Progenitor cell of endocrine pancreas (in vitro differentiated cells): ENCODE results near the gene PDZD8. TPM values are rescaled to one million over a fixed set of nuclear protein-coding genes. Genes with fewer than 3 reads are reported as not detected.

Experiments used
- DNase-seq: peaks from one replicate; pipeline ENCODE4 v3.0.0; 2021; ENCODE audit warnings: low spot score; ENCODE audit not compliant: unreplicated experiment
- H3K27ac Mint-ChIP-seq: 2 replicates; pipeline ENCODE4 v1.8.0; 2021; ENCODE audit warnings: mild to moderate bottlenecking, moderate library complexity, mixed read lengths
- H3K27me3 Mint-ChIP-seq: 2 replicates; pipeline ENCODE4 v1.8.0; 2021; ENCODE audit warnings: mixed read lengths
- H3K36me3 Mint-ChIP-seq: 2 replicates; pipeline ENCODE4 v1.8.0; 2022; ENCODE audit warnings: mixed read lengths; ENCODE audit not compliant: insufficient read depth
- H3K4me1 Mint-ChIP-seq: 2 replicates; pipeline ENCODE4 v1.8.0; 2021; ENCODE audit warnings: low read depth, mixed read lengths
- H3K4me3 Mint-ChIP-seq: 2 replicates; pipeline ENCODE4 v1.8.0; 2021; ENCODE audit warnings: low read depth, mild to moderate bottlenecking, moderate library complexity, mixed read lengths
- H3K9me3 Mint-ChIP-seq: 2 replicates; pipeline ENCODE4 v1.8.0; 2021; ENCODE audit warnings: low read depth, mixed read lengths
- CTCF ChIP-seq: fragments of 200-600 bp; sonication (generic); IDR thresholded peaks from one replicate; pipeline ENCODE4 v1.5.0; 2021; ENCODE audit warnings: antibody characterized with exemption, mild to moderate bottlenecking; ENCODE audit not compliant: unreplicated experiment
- total RNA-seq: library from RNA; stranded (reverse); gene quantifications from 2 replicates; pipeline ENCODE4 v1.2.1, GENCODE V29; 2021

The PDZD8 gene
- total RNA-seq, 1 donor from 2014 or later = 28.6 TPM

DNA sequence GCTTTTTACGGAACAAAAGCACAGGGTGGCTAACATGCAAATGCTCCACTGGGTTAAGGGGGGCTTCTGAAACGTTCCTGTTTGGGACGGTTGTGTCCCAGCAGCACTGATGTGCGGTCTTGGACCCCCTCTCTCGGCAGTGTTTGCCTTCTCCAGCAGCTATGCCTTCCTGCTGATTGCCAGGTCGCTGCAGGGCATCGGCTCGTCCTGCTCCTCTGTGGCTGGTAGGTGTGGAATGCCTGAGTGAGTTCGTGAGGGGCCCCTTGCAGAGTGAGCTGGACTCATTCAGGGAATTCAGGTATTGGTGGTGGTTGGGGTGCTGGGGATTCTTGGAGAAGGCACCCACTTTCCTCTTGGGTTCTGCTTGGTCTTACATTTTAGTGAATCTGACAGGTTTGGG lies 121.3 kb downstream of the PDZD8 start:
- Mint-ChIP-seq H3K9me3 (no peaks in the 10 kb centered on the region), H3K36me3 (no peaks in the 10 kb centered on the region), H3K4me1 (peaks cover 6% of the 10 kb centered on the region), H3K27me3 (peaks cover 13% of the 10 kb centered on the region), H3K27ac (no peak overlapping the region), H3K4me3 (no peak overlapping the region)
- no peak for DNase-seq
- no peak for TF ChIP-seq CTCF

GRCh38 chr10:117250411-117250810 lies 124.8 kb downstream of the PDZD8 start:
- Mint-ChIP-seq H3K9me3 (no peaks in the 10 kb centered on the region), H3K4me3 (no peak overlapping the region), H3K27me3 (peaks cover 30% of the 10 kb centered on the region), H3K36me3 (no peaks in the 10 kb centered on the region), H3K27ac (no peak overlapping the region), H3K4me1 (peaks cover 3% of the 10 kb centered on the region)
- no peak for TF ChIP-seq CTCF
- no peak for DNase-seq

- H3K4me3 Mint-ChIP-seq = no peak overlapping the region
- H3K4me1 Mint-ChIP-seq = peaks cover 3% of the 10 kb centered on the region
- DNase-seq = no peak
- H3K27me3 Mint-ChIP-seq = peaks cover 38% of the 10 kb centered on the region
- H3K27ac Mint-ChIP-seq = no peak overlapping the region
- no peak for TF ChIP-seq CTCF
- no peaks in the 10 kb centered on the region for H3K36me3 Mint-ChIP-seq
- H3K9me3 Mint-ChIP-seq = no peaks in the 10 kb centered on the region
Observed at GRCh38 chr10:117249493-117250093, 125.6 kb downstream of the PDZD8 start.

GRCh38 chr10:117248750-117249465 lies 126.3 kb downstream of the PDZD8 start:
- Mint-ChIP-seq H3K36me3 (no peaks in the 10 kb centered on the region), H3K27me3 (peaks cover 42% of the 10 kb centered on the region), H3K4me1 (peaks cover 3% of the 10 kb centered on the region), H3K27ac (no peak overlapping the region), H3K4me3 (no peak overlapping the region), H3K9me3 (no peaks in the 10 kb centered on the region)
- no peak for TF ChIP-seq CTCF
- DNase-seq = no peak

GRCh38 chr10:117246997-117247671 lies 128.1 kb downstream of the PDZD8 start:
- Mint-ChIP-seq H3K36me3 (no peaks in the 10 kb centered on the region), H3K27me3 (peaks cover 60% of the 10 kb centered on the region), H3K4me1 (peaks cover 3% of the 10 kb centered on the region), H3K9me3 (no peaks in the 10 kb centered on the region), H3K27ac (no peak overlapping the region), H3K4me3 (no peak overlapping the region)
- no peak for TF ChIP-seq CTCF
- DNase-seq = no peak
